ENCODE data around the gene CILP. TPM values are rescaled to one million over a fixed set of nuclear protein-coding genes. Genes with fewer than 3 reads are reported as not detected.

CILP gene
- total RNA-seq, 1 donor from 2014 or later: not detected

DNA sequence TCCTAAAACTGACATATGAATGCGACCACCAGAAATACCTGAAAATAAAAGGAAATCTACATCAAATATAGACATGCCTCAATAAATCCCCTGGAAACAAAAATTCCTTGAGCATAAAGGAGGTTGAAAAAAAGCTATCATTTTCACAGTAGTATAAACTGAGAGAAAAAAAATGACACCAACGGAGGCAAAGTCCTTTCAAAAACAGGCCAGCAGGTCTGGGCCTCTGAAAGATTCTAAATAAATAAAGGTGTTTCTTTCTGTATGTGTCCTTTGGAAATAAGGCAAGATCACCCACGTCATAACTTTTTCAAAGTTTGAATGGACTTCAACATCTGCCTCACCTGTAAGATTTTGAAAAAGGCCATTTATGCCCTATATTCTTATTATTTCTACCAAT is 31.1 kb downstream of the CILP start:
- no peak overlapping the region for H3K4me3 ChIP-seq (ENCODE audit: low read depth, low read length)
- no peaks in the 10 kb centered on the region for H3K36me3 ChIP-seq (ENCODE audit: control insufficient read depth, insufficient read depth, low read length)
- H3K27me3 ChIP-seq (ENCODE audit: control insufficient read depth, insufficient read depth, low read length): no peaks in the 10 kb centered on the region
- TF ChIP-seq, protein P1, sequence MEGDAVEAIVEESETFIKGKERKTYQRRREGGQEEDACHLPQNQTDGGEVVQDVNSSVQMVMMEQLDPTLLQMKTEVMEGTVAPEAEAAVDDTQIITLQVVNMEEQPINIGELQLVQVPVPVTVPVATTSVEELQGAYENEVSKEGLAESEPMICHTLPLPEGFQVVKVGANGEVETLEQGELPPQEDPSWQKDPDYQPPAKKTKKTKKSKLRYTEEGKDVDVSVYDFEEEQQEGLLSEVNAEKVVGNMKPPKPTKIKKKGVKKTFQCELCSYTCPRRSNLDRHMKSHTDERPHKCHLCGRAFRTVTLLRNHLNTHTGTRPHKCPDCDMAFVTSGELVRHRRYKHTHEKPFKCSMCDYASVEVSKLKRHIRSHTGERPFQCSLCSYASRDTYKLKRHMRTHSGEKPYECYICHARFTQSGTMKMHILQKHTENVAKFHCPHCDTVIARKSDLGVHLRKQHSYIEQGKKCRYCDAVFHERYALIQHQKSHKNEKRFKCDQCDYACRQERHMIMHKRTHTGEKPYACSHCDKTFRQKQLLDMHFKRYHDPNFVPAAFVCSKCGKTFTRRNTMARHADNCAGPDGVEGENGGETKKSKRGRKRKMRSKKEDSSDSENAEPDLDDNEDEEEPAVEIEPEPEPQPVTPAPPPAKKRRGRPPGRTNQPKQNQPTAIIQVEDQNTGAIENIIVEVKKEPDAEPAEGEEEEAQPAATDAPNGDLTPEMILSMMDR (IDR thresholded peaks at IDR 0.05; ENCODE audit: insufficient read depth, low read length, poor library complexity, severe bottlenecking): no peak
- no peak for DNase-seq (ENCODE audit: low read depth)

DNA sequence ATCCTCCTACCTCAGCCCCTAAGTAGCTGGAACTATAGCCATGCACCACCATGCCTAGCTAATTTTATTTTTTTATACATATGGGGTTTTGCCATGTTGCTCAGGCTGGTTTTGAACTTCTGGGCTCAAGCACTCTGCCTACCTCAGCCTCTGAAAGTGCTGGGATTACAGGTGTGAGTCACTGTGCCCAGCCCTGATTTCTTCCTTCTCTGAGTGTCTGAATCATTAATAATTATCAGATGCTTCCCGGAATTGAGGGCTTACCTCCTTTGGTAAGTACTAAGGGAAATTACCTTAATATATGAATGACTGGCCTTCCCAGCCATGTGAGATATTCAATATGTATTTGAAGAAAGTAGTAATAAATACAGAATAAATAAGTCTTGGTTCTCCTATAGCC is 33.4 kb downstream of the CILP start:
- Histone ChIP-seq H3K36me3 (ENCODE audit: control insufficient read depth, insufficient read depth, low read length) (no peaks in the 10 kb centered on the region), H3K27me3 (ENCODE audit: control insufficient read depth, insufficient read depth, low read length) (no peaks in the 10 kb centered on the region), H3K4me3 (ENCODE audit: low read depth, low read length) (no peak overlapping the region)
- TF ChIP-seq, protein P1 (IDR thresholded peaks at IDR 0.05; ENCODE audit: insufficient read depth, low read length, poor library complexity, severe bottlenecking): no peak
- DNase-seq (ENCODE audit: low read depth): no peak

DNA sequence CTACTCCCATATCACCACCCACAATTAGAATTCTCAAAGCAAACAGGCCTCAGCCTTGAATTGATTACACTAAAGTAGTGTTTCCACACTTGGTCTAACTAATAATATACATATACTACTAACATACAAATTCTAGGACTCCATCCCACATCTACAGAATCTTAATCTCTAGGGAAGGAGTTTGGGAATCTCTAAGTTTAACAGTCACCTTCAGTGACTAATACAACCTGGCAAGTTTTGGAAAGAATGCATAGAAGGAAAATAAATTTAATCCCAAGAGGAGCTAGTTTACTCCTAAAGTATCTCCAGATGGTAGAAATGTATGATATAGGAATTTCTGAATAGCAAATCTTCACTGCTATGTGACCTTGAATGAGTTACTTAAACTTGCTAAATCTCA is 35.2 kb downstream of the CILP start:
- no peak overlapping the region for H3K4me3 ChIP-seq (ENCODE audit: low read depth, low read length)
- no peak for DNase-seq (ENCODE audit: low read depth)
- H3K36me3 ChIP-seq (ENCODE audit: control insufficient read depth, insufficient read depth, low read length): no peaks in the 10 kb centered on the region
- TF ChIP-seq, protein P1 (IDR thresholded peaks at IDR 0.05; ENCODE audit: insufficient read depth, low read length, poor library complexity, severe bottlenecking): no peak
- no peaks in the 10 kb centered on the region for H3K27me3 ChIP-seq (ENCODE audit: control insufficient read depth, insufficient read depth, low read length)

DNA sequence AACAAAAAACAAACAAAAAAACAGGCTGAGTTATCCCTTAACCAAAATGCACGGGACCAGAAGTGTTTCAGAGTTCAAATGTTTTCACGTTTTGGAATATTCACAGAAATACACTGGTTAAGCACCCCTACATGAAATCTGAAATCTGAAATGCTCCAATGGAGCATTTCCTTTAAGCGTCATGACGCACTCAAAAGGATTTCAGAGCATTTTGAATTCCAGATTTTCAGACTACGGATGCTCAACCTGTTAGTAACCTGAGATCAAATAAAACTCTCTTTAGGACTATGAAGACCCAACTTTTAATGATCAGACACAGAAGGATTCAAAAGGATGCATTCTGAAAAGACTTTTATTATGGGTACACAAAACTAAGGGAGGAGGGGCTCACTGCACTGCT is 35.8 kb downstream of the CILP start:
- no peaks in the 10 kb centered on the region for H3K27me3 ChIP-seq (ENCODE audit: control insufficient read depth, insufficient read depth, low read length)
- no peak for DNase-seq (ENCODE audit: low read depth)
- no peak overlapping the region for H3K4me3 ChIP-seq (ENCODE audit: low read depth, low read length)
- TF ChIP-seq, protein P1 (IDR thresholded peaks at IDR 0.05; ENCODE audit: insufficient read depth, low read length, poor library complexity, severe bottlenecking): no peak
- H3K36me3 ChIP-seq (ENCODE audit: control insufficient read depth, insufficient read depth, low read length): peaks cover under 1% of the 10 kb centered on the region

DNA sequence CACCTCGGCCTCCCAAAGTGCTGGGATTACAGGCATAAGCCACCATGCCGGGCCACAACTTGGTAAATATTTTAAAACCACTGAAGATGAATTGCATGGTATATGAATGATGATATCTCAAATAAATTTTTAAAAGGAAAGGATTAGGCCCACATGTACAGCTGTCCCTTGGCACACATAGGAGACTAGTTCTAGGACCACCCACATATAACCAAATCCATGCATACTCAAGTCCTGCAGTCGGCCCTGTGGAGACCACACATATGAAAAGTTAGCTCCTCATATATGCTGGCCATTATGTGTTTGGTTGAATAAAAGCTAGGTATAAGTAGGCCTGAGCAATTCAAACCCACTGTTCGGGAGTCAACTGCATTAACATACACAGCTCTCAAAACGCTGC is 36.8 kb downstream of the CILP start:
- no peak for DNase-seq (ENCODE audit: low read depth)

DNA sequence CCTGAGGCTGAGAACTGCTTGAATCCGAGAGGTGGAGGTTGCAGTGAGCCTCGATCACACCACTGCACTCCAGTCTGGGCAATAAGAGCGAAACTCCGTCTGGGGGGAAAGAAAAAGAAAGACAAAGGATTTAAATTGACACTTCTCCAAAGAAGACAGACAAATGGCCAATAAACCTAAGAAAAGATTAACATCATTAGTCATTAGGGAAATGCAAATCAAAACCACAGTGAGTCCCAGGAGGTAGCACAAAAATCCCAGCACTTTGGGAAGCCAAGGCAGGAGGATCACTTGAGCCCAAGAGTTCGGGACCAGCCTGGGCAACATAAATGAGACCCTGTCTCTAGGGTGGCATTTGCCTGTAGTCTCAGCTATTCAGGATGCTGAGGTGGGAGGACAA is 38.7 kb downstream of the CILP start:
- Histone ChIP-seq H3K36me3 (ENCODE audit: control insufficient read depth, insufficient read depth, low read length) (peaks cover 1% of the 10 kb centered on the region), H3K27me3 (ENCODE audit: control insufficient read depth, insufficient read depth, low read length) (no peaks in the 10 kb centered on the region), H3K4me3 (ENCODE audit: low read depth, low read length) (no peak overlapping the region)
- no peak for DNase-seq (ENCODE audit: low read depth)
- TF ChIP-seq, protein P1 (IDR thresholded peaks at IDR 0.05; ENCODE audit: insufficient read depth, low read length, poor library complexity, severe bottlenecking): no peak

More for the DNA sequence above, 36.8 kb downstream of the CILP start:
- H3K36me3 ChIP-seq (ENCODE audit: control insufficient read depth, insufficient read depth, low read length): peaks cover 1% of the 10 kb centered on the region
- TF ChIP-seq, protein P1 (IDR thresholded peaks at IDR 0.05; ENCODE audit: insufficient read depth, low read length, poor library complexity, severe bottlenecking): no peak
- no peaks in the 10 kb centered on the region for H3K27me3 ChIP-seq (ENCODE audit: control insufficient read depth, insufficient read depth, low read length)
- H3K4me3 ChIP-seq (ENCODE audit: low read depth, low read length): no peak overlapping the region
